K562 (cell line): Measurements from ENCODE around the gene WFIKKN1. TPM values are rescaled to one million over a fixed set of nuclear protein-coding genes. Genes with fewer than 3 reads are reported as not detected.

Experiments used
- ATAC-seq: fragments of 200-7000 bp; cut with Tn5 transposase; 3 replicates; pipeline ENCODE4 v1.9.1; 2020; ENCODE audit warnings: moderate library complexity
- BruUV-seq: library from RNA; stranded (reverse); fragments of 400-500 nt; replicated peaks from 2 replicates; lab custom pipeline; 2021; lab: Mats Ljungman, UMichigan
- CTCF ChIA-PET: fragments of 300-600 bp; formaldehyde crosslinking; extraction: SDS; loops from one replicate; lab custom pipeline; 2021; ENCODE audit warnings: low intra/inter-chr PET ratio; lab: Yijun Ruan, JAX
- POLR2A ChIA-PET: fragments of 300-600, 350-650 bp; sonication (Branson Sonifier 250); formaldehyde crosslinking; extraction: SDS; loops from one replicate; lab custom pipeline; 2021; ENCODE audit warnings: antibody characterized with exemption, inconsistent platforms; lab: Yijun Ruan, JAX
- DNase-seq, 4 experiments: peaks; one replicate each; pipeline versions ENCODE4 v3.0.0 to v3.0.0-alpha.2; 2011 to 2018; ENCODE audit warnings: low spot score in 3 of 4, mixed read lengths in 3 of 4; ENCODE audit errors: extremely low read depth in 1 of 4
- FAIRE-seq: peaks from 2 replicates; lab custom pipeline; 2011; peaks lifted over from hg19 to GRCh38; lab: Jason Lieb, UNC
- H2AFZ ChIP-seq: 2 replicates; pipeline ENCODE4 v1.6.0; 2011; ENCODE audit warnings: low read depth, low read length, control low read depth, inconsistent platforms
- H3K27ac ChIP-seq: fragments of 200-600 bp; 3 replicates; pipeline ENCODE4 v1.8.0; 2011; ENCODE audit warnings: low read depth, mild to moderate bottlenecking, control low read depth, inconsistent platforms, low read length, moderate library complexity, mixed read lengths; ENCODE audit errors: extremely low read depth
- H3K27me3 ChIP-seq, 2 experiments: fragments of 300-600 bp in 1 of 2; 2 replicates in 1 of 2; 3 replicates in 1 of 2; pipeline versions ENCODE4 v1.6.0 to v1.8.0; 2011; ENCODE audit warnings: inconsistent platforms in 2 of 2, low read length in 2 of 2, mild to moderate bottlenecking in 1 of 2, mixed read lengths in 1 of 2, moderate library complexity in 1 of 2; ENCODE audit not compliant: control insufficient read depth in 2 of 2, insufficient read depth in 2 of 2
- H3K36me3 ChIP-seq: fragments of 300-600 bp; 3 replicates; pipeline ENCODE4 v1.8.0; 2011; ENCODE audit warnings: mild to moderate bottlenecking, low read length, inconsistent platforms; ENCODE audit not compliant: control insufficient read depth, insufficient read depth
- H3K4me1 ChIP-seq, 2 experiments: fragments of 200-600 bp in 1 of 2; replicated peaks in 1 of 2; 2 replicates in 1 of 2; 3 replicates in 1 of 2; pipeline versions ENCODE4 v1.5.1 to v1.8.0; 2011; ENCODE audit warnings: inconsistent platforms in 2 of 2, low read length in 2 of 2, mild to moderate bottlenecking in 1 of 2, mixed read lengths in 1 of 2, moderate library complexity in 1 of 2; ENCODE audit not compliant: control insufficient read depth in 2 of 2, insufficient read depth in 2 of 2
- H3K4me2 ChIP-seq: 2 replicates; pipeline ENCODE4 v1.6.1; 2011; ENCODE audit warnings: low read length, control low read depth, inconsistent platforms, mixed read lengths; ENCODE audit not compliant: insufficient read depth
- H3K4me3 ChIP-seq: fragments of 200-600 bp; sonication (generic), shearing (Covaris generic); 2 replicates; pipeline ENCODE4 v1.5.1; 2016; ENCODE audit warnings: control low read depth, inconsistent platforms
- H3K79me2 ChIP-seq: fragments of 200-600 bp; 3 replicates; pipeline ENCODE4 v1.8.0; 2011; ENCODE audit warnings: low read length, inconsistent platforms; ENCODE audit not compliant: control insufficient read depth, insufficient read depth
- H3K9ac ChIP-seq, 2 experiments: 2 replicates each; pipeline versions ENCODE4 v1.6.0 to v1.6.1; 2011; ENCODE audit warnings: low read depth in 2 of 2, low read length in 2 of 2, control low read depth in 1 of 2, inconsistent platforms in 1 of 2, mild to moderate bottlenecking in 1 of 2, mixed read lengths in 1 of 2; ENCODE audit not compliant: insufficient read depth in 1 of 2
- H3K9me1 ChIP-seq: one replicate; pipeline ENCODE4 v1.6.0; 2011; ENCODE audit warnings: inconsistent platforms, mild to moderate bottlenecking, low read length, moderate library complexity; ENCODE audit not compliant: control insufficient read depth, insufficient read depth
- H3K9me3 ChIP-seq: replicated peaks from 2 replicates; pipeline ENCODE4 v1.5.1; 2011; ENCODE audit warnings: low read depth, low read length, inconsistent platforms; ENCODE audit not compliant: control insufficient read depth, insufficient read depth
- H4K20me1 ChIP-seq: replicated peaks from 2 replicates; pipeline ENCODE4 v1.6.1; 2011; ENCODE audit warnings: low read length, inconsistent platforms, mixed read lengths; ENCODE audit not compliant: control insufficient read depth, insufficient read depth
- CBFA2T3 ChIP-seq: fragments of 450-650 bp; IDR thresholded peaks from 2 replicates; pipeline ENCODE4 v1.6.1; 2017
- CBX2 ChIP-seq: fragments of 200-600 bp; sonication (generic); IDR thresholded peaks from one replicate; pipeline ENCODE4 v1.6.1; 2012; ENCODE audit warnings: mild to moderate bottlenecking, low read length, inconsistent platforms; ENCODE audit not compliant: insufficient read depth, poor library complexity, severe bottlenecking
- DIDO1 ChIP-seq: fragments of 450-650 bp; IDR thresholded peaks from 2 replicates; pipeline ENCODE4 v1.6.1; 2016; ENCODE audit warnings: low read depth, missing biosample characterization, missing genetic modification characterization
- ETV5 ChIP-seq: sonication (generic); formaldehyde crosslinking; IDR thresholded peaks from 2 replicates; pipeline ENCODE4 v1.4.0; 2020; ENCODE audit warnings: low read depth, mild to moderate bottlenecking, missing genetic modification reagents
- EWSR1 ChIP-seq: fragments of 450-650 bp; IDR thresholded peaks from 2 replicates; pipeline ENCODE4 v1.6.1; 2018; ENCODE audit warnings: borderline replicate concordance, mild to moderate bottlenecking, low read depth, moderate library complexity; ENCODE audit not compliant: partially characterized antibody
- GABPB1 ChIP-seq: sonication (generic); formaldehyde crosslinking; IDR thresholded peaks from 2 replicates; pipeline ENCODE4 v1.8.0; 2022; ENCODE audit warnings: mild to moderate bottlenecking, missing genetic modification reagents
- HOXB6 ChIP-seq: fragments of 250-450 bp; sonication (Bioruptor Pico); IDR thresholded peaks from 2 replicates; pipeline ENCODE4 v1.5.1; 2022; ENCODE audit warnings: mild to moderate bottlenecking, borderline replicate concordance
- MYBL2 ChIP-seq, 2 experiments: fragments of 450-650 bp in 1 of 2; sonication (generic) in 1 of 2; formaldehyde crosslinking in 1 of 2; IDR thresholded peaks; 2 replicates each; pipeline versions ENCODE4 v1.6.1 to v1.8.1; 2017 to 2022; ENCODE audit warnings: borderline replicate concordance in 1 of 2, inconsistent platforms in 1 of 2, low read depth in 1 of 2, mild to moderate bottlenecking in 1 of 2, missing genetic modification reagents in 1 of 2, moderate library complexity in 1 of 2
- PRDM10 ChIP-seq: fragments of 450-650 bp; IDR thresholded peaks from 2 replicates; pipeline ENCODE4 v1.6.1; 2018; ENCODE audit not compliant: partially characterized antibody
- ZBTB2 ChIP-seq: fragments of 450-650 bp; IDR thresholded peaks from 2 replicates; pipeline ENCODE4 v1.6.1; 2016; ENCODE audit warnings: antibody characterized with exemption
- WGBS: fragments of 100-300 bp; shearing (Covaris generic); methylation state at CpG from one replicate; pipeline ENCODE4 v1.1.6; 2016; ENCODE audit warnings: low coverage, mixed read lengths; ENCODE audit not compliant: insufficient coverage; ENCODE audit errors: missing lambda C conversion rate; 5-methylcytosine and 5-hydroxymethylcytosine counted together
- in situ Hi-C: fragments of 300-500 bp; cut with MboI; formaldehyde crosslinking; loops from 4 replicates; pipeline ENCODE4 v1.15.0; 2018; ENCODE audit warnings: inconsistent platforms, mixed read lengths
- intact Hi-C: fragments of 100-400 bp; cut with micrococcal nuclease; formaldehyde crosslinking; loops from 2 replicates; pipeline ENCODE4 v1.14.2; 2022
- polyA plus RNA-seq, 8 experiments: library from polyadenylated mRNA; depleted of rRNA in 4 of 8; stranded (reverse) in 5 of 8; unstranded in 3 of 8; fragments of >200 nt; fragmentation: Nextera tagmentation in 2 of 8; fragmentation: Illumina TruSeq in 1 of 8; extraction: Ambion mirVana in 2 of 8; extraction: Trizol in 1 of 8; gene quantifications; 2 replicates each; pipeline versions ENCODE4 v1.2.1 to v1.2.3, GENCODE V29; 2011 to 2014; ENCODE audit warnings: inconsistent platforms in 1 of 8, missing spikeins in 1 of 8
- total RNA-seq, 7 experiments: library from RNA; depleted of rRNA in 6 of 7; stranded (reverse); fragments of >200 nt in 6 of 7; fragmentation: Illumina TruSeq in 2 of 7; extraction: Trizol in 2 of 7; gene quantifications; 2 replicates each; pipeline versions ENCODE4 v1.2.1 to v1.2.3, GENCODE V29; 2011 to 2021; ENCODE audit warnings: low replicate concordance in 1 of 7
- TF ChIP-seq, protein P1 (sequence below): sonication (generic); formaldehyde crosslinking; IDR thresholded peaks from 2 replicates; pipeline ENCODE4 v1.4.0; 2020; ENCODE audit warnings: mild to moderate bottlenecking, missing genetic modification reagents

The WFIKKN1 gene
- total and polyA plus RNA-seq, 9 of the 15 experiments (the other 6 are each of a cell fraction or from before 2014, with no cell fraction given) = 0.14 to 1.1 (median 0.50) TPM; not detected in 4

GRCh38 chr16:629185-629832 is 1.5 kb upstream of the WFIKKN1 start (continued):
- TF ChIP-seq CBX2 (no peak), DIDO1 (tag) (no peak), MYBL2 (IDR thresholded peaks at IDR 0.05; ENCODE audit: low read depth) (no peak), MYBL2 (CRISPR knock-in tag; IDR thresholded peaks at IDR 0.05; ENCODE audit: borderline replicate concordance) (no peak)

DNA sequence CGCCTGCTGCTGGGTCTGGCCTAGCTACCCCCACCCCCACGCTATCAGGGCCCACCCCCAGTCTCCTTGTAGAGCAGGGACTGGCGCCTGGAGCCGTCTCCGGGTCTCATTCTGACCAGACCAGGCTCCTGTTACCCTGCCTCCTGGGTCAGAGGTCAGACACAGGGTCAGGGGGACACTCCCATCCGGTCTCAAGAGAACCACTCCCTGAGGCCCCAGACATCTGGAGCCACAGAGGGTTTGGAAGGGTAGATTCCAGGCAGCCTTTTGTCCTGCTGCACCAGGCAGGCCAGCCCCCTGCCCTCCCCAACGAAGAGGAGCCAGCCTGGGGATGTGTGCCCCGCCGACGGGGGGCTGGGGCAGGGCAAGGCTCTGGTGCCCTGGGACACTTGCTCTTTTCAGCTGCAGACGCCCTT is 944 bp upstream of the WFIKKN1 start:
- no peak overlapping the region for H2AFZ ChIP-seq
- peaks cover 6% of the 10 kb centered on the region for H3K79me2 ChIP-seq
- no peaks in the 10 kb centered on the region for H3K9me1 ChIP-seq
- ChIA-PET CTCF (no interaction called here), POLR2A (interaction anchor here (0.9 kb wide), 1 partner anchor 41 kb away, joined by 4 read pairs; no protein-coding TSS in a partner anchor)
- in situ Hi-C loops = no loop called here
- H3K4me3 ChIP-seq = no peak overlapping the region
- H3K4me2 ChIP-seq = peak overlapping the region; percentile 35; the same call in 1 of the 2 replicates
- FAIRE-seq (peak; percentile 86), DNase-seq (peak; percentile 74 to 91 (median 82)), ATAC-seq (peak; percentile 80)
- no TSS peak for BruUV-seq
- H3K4me1 ChIP-seq = peaks cover 21 to 97% of the 10 kb centered on the region in 2 experiments
- WGBS = 6% methylated on average over 5 of the region's 11 CpGs
- intact Hi-C loops = no loop called here
- H4K20me1 ChIP-seq = no peaks in the 10 kb centered on the region
- H3K27ac ChIP-seq = peak overlapping the region; percentile 64; the same call in 2 of the 3 replicates
- no peaks in the 10 kb centered on the region for H3K27me3 ChIP-seq
- peaks cover 44% of the 10 kb centered on the region; the same call in 2 of the 3 replicates for H3K36me3 ChIP-seq
- H3K9me3 ChIP-seq = no peaks in the 10 kb centered on the region
- H3K9ac ChIP-seq = peak overlapping the region; percentile 35 to 84; a peak in 2 of 4 replicates
- TF ChIP-seq GABPB1 (CRISPR knock-in tag) (no peak), ZBTB2 (peak; percentile 47; the same call in 1 of the 2 replicates), HOXB6 (no peak), CBFA2T3 (peak; percentile 36), PRDM10 (no peak), EWSR1 (no peak), ETV5 (CRISPR knock-in tag) (peak; percentile 76)
- TF ChIP-seq, protein P1, sequence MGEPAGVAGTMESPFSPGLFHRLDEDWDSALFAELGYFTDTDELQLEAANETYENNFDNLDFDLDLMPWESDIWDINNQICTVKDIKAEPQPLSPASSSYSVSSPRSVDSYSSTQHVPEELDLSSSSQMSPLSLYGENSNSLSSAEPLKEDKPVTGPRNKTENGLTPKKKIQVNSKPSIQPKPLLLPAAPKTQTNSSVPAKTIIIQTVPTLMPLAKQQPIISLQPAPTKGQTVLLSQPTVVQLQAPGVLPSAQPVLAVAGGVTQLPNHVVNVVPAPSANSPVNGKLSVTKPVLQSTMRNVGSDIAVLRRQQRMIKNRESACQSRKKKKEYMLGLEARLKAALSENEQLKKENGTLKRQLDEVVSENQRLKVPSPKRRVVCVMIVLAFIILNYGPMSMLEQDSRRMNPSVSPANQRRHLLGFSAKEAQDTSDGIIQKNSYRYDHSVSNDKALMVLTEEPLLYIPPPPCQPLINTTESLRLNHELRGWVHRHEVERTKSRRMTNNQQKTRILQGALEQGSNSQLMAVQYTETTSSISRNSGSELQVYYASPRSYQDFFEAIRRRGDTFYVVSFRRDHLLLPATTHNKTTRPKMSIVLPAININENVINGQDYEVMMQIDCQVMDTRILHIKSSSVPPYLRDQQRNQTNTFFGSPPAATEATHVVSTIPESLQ (CRISPR knock-in tag) = 0 out of 2 replicates have a peak, but pooled peaks have one; percentile 33
